SKM-1 treated with dmso at 0.1 percent for 144 hours (cell line): Measurements from ENCODE around the gene SDC1.

ENCODE experiments used
- DNase-seq: peaks from one replicate; lab custom pipeline; 2025; ENCODE audit not compliant: unreplicated experiment; lab: John Stamatoyannopoulos, UW

Gene SDC1

DNA sequence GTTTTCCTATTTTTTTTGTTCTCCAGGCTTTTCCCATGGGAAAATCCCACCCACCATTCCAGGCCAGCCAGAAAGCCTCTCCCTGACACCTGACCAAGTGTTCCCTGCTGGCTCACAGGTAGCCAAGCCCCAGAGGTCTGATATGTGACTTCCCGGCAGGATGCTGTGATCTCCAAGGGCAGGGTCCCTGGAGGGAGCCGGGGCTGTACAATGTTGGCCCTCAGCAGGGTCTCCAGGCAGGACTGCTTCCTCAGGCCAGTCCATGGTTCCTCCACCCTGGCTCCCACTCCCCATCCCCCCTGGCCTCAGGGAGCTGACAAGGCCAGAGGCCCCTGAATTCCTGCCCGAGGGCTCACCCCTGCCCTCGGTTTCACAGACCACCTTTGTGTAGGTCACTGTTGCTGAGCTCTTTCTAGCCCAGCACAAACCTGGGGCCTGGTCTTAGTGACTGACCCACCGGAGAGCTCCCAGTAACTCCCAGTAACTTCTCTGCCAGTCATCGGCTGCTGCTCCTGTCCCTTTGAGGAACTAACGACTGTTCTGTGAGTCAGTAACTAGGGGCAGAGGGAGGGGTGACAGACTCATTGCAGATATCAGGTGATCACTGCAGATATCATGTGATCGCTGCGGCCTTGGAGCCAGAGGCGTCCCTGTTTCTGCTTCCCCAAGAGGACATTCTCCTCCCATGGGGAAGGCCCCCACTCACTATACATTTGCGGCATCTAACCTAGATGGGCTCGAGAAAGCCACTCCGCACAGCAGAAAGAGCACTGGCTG is 38.7 kb downstream of the SDC1 start:
- DNase-seq: peak; percentile 96

DNA sequence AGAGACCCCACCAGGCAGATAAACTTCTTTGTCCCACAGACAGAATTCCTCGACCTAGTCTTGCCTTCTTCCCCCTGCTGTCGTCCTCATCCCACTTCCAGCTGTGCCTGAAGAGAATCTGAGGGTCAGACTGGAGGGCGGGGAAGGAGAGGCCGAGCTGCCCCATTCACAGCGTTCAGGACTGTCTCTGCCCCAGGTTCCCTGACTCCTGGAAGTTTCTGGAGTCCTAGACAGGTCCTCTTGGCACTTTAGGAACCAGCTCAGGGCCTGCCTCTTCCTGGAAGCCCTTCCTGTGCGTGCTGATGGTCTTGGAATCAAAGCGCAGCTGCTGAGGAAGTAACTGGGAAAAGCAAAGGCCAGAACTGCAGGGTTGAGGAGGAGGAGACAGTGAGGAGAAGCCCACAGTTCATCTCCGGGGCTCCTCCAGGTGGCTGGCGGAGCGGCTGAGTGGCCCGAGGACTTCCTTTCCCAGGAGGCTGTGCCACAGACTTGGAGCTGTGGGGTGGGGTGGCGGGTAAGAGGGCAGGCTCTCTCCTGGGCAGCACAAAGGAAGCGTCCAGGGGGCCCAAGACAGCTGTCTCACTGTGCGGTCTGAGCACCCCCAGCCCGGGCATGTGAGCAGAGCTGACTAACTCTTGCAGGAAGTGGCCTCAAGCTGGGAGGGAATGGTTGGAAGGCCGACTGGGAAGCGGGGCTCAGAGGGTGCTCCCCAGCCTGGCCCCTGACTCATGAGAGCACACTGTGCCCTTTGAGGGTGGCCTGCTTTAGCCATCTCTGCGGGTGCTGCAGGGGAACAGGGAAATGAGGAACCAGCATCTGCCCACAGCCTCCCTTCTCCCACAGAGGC is 39.5 kb downstream of the SDC1 start:
- DNase-seq: peak; percentile 68

DNA sequence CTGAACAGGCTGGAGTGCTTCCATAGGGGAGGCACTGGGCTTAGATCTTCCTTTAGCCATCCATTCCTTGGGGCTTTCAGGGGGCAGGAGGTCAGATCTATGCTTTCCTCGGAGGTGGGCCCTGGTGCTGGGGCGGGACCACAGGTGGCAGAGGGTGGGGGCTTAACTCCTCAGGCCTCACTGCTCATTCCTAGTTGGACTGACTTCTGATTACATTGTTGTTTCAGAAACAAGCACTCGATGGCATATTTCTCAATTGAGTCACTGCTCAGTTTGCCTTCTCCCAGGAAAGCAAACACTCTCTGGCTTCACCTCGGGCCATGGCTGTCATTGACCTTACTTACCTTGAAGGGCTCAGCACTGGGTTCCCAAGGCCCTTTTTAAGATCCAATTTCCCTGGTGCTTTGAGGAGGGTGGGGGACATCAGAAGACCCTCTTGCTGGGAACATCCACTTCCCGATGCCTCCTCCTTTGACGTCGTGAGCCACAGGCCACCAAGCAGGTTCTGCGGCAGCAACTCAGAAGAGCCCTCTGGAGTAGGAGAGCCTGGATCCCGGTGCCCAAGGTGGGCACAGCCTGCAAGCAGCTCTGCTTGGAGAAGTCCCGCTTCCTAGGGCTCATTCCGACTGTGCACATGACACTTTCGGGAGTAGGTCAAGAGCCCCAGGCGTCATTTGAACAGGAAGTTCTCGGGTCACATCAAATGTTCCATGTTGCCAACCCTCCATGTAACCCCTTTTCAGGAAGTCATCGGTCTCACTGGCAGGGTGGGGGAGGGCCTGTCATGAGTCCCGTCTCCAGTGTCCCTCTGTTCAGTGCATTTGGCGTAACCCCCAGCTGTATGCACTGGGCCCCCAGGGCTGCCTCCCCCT is 40.6 kb downstream of the SDC1 start:
- DNase-seq: no peak

DNA sequence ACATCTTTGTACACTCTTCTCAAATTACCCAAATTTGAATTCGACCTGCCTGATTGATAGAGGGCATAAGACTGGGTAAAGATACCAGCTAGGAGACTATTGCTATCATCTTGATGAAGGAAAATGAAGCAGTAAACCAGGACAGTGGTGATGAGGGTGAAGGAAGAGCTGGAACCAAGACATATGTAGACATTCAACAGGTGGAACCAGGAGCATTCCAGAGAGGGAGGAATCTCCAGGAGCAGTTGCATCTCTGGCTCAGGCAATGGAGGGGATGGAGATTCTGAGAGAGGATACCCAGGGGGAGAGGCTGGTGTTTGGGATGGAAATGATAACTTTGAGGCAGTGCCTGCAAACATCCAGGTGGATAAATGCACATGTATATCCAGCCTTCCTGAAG is 41.6 kb downstream of the SDC1 start:
- no peak for DNase-seq

DNA sequence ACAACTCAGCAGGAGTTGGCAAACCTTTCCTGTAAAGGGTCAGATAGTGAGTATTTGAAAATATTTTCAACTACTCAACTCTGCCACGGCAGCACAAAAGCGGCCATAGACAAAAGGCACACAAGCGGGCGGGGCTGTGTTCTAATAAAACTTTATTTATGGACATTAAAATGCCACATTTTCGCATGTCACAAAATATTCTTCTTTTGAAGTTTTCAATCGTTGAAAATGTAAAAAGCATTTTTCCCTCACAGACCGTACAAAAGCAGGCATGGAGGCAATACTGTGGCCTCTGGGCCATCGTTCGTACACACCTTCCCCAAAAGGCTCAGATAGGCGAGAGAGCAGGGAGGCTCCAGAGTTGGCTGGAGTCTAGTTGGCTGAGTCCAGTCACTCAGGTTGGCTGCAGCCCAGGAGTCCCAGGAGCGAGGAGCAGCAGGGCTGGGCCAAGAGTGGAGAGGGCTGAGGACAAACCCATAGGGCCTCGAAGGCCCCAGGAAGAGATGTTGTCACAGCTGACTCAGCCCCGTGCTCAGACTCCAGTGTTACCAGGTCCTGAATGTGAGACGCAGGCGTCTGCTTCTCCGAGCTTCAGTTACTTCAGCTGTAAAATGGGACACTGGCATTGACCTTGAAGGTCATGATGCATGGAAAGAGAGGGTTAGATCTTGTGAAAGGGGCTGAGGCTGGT is 42.5 kb downstream of the SDC1 start:
- DNase-seq: no peak

DNA sequence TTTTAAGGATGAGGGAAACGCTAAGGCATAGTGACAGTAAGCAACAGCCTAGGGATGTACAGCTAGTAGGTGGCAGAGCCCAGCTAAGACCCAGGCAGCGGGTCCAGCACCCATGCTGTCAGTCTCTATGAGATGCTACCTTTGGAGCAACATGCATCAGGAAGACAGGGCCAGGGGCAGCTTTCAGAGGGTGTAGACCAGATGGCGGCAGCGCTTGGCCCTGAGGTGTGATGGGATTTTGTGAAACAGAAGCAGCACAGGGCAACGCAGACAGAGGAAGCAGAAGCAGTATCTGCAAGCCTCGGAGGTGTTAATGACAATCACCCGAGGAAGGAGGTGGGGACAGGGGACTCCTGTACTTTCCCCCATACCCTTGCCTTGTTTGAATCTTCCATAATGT is 43.2 kb downstream of the SDC1 start:
- no peak for DNase-seq

DNA sequence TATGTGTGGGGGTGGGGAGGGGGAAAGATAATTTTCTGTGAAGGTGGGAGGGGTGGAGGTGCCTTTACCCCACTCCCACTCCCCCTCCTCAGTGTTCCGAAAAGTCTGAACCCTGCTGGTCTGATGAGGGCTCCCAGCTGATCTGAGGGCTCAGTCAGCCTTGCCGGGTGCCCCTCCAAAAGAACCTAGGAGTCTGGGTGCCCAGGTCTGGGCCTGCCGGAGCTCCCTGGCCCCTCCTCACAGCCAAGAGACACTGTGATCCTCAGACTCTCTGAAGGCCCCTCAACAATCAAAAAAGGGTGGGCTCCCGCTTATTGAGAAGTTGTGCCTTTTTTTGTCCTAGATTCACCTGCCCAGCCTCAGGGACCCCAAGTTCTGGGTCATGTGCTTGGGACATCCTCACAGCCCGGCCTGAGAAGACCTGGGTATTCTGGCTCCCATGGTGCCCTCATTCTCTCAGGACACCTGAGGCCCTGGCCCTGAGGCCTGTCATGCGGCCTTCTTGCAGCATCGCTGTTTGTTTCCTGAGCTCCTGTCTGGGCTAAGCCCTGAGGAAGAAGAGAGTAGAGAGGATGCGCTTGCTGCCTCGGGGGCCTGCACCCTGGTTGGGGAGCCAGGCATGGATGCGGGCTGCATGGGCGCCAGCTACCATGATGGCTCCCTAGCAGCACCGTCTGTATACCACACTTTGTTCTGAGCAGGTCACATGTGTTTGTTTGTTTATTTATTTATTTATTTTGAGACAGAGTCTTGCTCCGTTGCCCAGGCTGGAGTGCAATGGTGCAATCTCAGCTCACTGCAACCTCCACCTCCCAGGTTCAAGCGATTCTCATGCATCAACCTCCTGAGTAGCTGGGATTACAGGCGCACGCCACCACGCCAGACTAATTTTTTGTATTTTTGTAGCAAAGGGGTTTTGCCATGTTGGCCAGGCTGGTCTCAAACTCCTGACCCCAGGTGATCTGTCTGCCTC is 44.0 kb downstream of the SDC1 start:
- DNase-seq: no peak

DNA sequence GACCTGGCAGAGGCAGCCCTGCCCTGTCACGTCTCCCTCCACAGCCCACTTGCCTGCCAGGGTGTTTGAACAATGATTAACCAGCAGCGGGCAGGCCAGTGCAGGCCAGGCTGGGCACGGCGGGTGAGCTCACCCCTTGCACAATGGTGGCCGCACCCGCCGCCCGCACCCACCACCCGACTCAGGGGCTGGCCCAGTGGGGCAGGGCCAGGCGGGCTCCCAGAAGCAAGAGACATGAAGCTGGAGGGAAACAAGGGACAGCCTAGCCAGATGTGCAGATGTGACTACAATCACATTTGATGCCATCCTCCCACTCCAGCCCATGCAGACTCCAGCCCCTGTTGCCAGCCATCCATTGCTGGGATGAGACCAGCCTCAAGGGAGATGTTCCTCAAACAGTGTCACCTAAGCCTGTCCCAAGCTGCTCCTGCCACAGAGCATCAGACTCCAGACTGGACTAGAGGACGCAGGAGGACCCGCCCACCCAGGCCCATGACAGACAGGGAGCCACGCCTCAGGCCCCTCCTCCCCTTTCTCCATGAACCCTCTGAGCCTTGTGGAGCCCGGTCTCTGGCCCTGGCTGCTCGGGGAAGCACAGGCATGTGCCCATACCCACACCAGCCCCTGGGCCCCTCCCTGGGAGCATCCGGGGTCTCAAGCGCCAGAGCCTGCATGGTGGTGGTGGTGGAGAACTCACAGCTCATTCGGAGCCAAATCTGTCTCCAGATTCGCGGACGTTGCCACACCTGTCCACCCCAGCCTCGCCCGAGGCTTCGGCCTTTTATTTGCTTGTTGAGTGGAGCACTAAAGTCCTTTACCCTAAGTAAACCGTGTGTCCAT is 45.0 kb downstream of the SDC1 start:
- DNase-seq: no peak

DNA sequence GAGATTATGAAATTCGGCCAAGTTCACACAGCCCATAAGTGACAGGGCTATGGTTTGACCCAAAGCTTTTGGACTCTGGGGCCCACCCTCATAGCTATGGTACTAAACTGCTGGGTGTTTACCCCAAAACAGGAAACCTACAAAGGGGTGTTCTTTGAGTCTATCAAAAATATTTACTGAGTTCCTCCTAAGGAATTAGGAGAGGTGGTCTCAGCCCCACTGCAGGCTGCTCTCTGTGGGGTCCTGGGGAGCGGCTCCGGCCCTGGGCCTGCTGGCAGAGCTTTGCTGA is 45.5 kb downstream of the SDC1 start:
- DNase-seq: no peak

DNA sequence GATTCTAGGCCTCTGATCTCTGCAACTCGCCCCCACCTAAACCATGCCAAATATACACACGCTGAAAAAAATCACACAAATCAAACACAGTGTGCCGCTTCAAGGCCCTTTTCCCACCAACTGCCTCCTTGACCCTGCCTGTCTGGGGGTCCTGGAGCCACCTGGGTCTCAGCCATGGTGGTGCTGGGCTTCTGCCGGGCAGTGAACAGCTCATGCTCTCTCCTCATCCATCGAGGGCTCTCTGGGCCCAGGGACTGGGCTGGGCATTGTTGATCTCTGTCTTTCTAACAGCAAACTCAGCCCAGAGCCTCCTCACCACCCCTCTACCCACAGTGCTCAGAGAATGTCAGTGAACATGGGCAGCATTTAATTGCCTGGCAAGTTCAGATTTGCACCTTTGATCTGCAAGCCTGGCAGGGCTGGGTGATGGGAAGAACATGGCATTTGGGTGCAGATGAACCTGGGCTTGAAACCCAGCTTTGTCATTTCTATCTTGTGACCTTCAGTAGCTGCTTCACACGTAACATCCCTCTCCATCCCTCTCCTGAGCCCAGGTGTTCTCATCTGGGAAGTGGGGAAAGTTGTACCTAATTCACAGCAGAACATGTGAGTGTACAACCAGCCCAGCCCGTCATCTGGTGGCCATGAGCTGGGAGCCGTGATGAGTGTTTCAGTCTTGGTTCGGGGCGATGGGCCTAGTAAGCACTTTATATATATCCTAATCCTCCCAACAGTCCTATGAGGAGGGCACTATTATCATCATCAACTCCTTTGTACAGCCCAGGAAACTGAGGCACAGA is 46.1 kb downstream of the SDC1 start:
- DNase-seq: no peak

DNA sequence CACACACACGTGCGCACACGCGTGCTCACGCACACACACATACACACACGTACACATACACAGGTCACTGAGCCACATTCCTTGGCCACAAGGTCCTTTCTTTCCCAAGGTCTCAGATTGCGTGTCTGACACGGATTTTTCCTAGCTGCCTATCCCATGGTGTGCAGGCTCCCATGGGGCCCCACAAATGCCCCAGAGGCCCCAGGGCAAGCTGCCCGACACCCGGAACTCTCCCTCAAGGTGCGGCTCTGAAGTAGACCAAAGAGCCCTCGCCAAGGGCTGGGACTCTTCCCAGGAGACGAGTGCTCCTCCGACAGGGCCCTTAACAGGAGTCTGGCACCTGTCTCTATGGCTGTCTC is 46.7 kb downstream of the SDC1 start:
- no peak for DNase-seq

DNA sequence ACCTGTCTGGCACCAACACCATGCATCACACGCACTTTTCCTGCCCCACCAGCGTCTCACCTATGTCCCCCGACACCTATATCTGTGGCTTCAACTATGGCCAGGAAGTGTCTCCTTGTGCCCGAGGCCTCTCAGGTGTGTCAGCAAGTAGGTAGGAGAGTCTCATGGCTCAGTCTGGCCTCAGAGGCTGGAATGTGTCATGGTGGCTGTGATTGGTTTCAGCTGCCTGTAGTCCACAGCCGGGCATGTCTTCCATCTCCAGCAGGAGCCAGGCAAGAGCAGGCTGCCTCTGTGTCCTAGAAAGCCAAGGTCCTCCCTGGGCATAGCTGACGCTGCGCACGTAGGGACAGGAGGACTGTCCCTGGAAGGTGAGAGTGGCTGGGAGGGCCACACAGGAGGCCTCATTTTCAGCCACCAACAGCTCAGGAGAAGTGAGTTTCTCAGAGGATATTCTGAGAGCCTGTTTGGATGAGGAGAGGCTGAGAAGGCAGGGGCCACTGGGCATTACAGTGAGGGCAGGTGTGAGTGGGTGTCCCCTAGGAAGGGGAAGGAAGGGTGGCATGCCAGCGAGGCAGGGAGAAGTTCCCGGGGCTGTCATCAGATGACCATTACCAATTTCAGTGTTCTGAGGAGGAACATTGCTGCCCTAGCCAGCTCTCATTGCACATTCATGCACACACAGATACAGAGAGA is 47.2 kb downstream of the SDC1 start:
- DNase-seq: no peak

DNA sequence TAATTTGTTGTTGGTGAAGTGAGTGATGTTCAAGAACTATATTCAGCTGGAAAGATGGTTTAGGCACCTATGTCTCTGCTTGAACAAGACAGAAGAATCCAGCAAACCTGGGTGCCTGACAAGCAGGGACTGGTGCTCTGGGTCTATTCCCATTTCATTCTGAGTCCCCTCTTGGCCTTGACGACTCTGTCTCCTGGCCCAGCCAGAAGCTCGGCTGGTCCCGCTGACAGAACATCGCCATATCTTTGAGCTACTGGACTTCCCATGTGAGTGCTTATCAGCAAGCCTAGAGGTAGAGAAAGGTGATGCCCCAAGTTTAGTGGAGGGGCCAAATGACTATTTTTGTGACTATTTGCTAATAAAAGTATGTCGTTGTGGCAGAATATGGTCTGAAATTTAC is 48.2 kb downstream of the SDC1 start:
- DNase-seq: no peak

DNA sequence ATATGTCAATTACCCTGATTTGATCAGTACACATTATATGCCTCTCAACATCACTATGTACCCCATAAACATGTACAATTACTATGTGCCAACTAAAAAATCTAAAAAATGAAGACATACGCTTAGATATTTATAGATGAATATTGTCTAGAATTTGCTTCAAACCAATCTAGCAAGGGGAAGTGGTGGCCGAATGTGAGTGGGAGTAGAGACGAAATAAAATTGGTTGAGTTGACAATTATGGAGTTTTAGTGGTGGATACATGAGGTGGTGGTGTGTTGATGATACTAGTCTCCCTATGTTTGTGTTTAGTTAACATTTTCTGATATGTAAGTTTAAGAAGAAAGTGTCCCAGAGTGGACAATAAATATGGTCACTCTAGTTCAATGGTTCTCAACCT is 49.0 kb downstream of the SDC1 start:
- no peak for DNase-seq

DNA sequence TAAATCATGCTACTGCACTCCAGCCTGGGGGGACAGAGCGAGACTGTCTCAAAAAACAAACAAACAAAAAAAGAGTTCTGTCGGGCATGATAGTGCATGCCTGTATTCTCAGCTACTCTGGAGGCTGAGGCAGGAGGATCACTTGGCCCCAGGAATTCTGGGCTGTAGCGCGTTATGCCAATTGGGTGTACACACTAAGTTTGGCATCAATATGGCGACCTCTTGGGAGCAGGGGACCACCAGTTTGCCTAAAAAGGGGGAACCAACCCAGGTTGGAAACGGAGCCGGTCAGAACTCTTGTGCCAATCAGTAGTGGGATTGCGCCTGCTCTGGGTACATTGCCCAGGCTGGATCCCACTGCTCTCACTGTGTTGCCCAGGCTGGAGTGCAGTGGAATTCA is 49.7 kb downstream of the SDC1 start:
- DNase-seq: no peak

DNA sequence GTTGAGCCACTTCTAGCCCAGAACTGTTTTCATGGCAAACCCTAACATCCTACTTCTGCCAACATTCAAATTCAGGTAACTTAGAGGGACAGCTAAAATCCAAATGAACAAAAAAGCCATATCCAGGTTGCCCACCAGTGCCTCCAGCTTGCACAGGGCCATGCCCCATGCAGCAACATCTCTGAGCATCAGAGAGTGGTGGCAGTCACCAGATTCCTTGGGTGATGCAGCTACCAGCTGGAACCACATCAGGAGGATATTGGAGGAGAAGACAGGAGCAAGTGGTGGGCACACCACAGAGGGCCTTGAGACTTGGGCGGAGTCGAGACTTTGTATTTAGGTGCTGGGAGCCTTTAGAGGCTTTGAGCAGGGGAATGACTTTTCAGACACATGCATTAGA is 50.5 kb downstream of the SDC1 start:
- no peak for DNase-seq

DNA sequence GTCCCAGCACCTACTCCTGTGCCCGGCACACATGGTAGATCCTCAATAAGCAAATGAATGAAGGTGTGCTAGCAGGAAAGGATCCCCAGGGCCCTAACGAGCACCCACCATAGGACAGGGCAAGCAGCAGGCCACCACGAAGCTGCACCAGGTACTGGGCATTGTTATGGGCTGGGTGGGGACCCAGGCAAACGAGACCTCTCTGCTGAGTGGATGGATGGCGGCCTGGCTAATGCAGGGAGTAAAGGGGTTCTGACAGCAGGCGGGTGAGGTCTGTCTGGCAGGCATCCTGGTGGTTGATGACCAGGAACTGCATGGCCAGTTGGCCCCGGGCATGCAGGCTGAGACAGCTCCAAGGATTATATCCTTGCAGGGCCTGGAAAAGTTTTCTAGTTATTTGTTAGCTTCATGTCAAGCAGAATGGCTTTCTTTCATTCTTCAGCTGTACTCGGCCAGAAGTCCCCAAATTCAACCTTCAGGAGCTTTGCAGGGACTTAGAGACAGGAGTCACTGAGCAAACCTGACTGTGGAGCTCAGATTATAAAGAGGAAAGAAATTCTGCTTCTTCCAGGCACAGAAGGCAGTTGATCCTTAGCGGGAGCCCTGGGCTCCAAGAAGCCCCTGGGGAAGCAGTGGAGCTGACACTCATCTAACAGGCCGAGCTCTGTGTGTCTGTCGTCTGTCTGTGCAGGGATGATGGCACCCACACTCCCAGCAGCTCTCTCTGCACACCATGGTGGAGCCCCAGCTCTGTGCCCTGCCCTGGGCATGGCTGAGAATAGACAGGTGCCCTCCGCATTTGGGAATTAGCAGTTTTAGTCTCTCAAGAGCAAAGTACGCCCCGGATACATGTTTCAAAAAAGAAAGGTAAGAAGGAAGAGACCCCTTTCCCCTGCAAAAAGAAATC is 51.2 kb downstream of the SDC1 start:
- no peak for DNase-seq
